Measurements from ENCODE around the gene PTPRG.

GRCh38 chr3:61822588-61822987, 261.2 kb downstream of the PTPRG start:
- TF ChIP-seq TARDBP (CRISPR knock-in tag; IDR thresholded peaks at IDR 0.05) (no peak), CHCHD3 (CRISPR knock-in tag; IDR thresholded peaks at IDR 0.05) (no peak), TAF1 (CRISPR knock-in tag; IDR thresholded peaks at IDR 0.05) (no peak)
- TF ChIP-seq, protein P1, sequence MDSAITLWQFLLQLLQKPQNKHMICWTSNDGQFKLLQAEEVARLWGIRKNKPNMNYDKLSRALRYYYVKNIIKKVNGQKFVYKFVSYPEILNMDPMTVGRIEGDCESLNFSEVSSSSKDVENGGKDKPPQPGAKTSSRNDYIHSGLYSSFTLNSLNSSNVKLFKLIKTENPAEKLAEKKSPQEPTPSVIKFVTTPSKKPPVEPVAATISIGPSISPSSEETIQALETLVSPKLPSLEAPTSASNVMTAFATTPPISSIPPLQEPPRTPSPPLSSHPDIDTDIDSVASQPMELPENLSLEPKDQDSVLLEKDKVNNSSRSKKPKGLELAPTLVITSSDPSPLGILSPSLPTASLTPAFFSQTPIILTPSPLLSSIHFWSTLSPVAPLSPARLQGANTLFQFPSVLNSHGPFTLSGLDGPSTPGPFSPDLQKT (CRISPR knock-in tag; IDR thresholded peaks at IDR 0.05; ENCODE audit: borderline replicate concordance) = no peak

All from HepG2 (cell line).